Esophagus squamous epithelium (tissue), 5 donors: ENCODE measurements around the gene FNDC3B. TPM values are rescaled to one million over a fixed set of nuclear protein-coding genes. Genes with fewer than 3 reads are reported as not detected.
A peak's percentile ranks its signal among the peaks of the same experiment; 100 is the strongest.

Experiments
- DNase-seq: peaks from one replicate; lab custom pipeline; 2025; lab: John Stamatoyannopoulos, UW
- H3K27ac ChIP-seq, 4 donors: fragments of 200-600 bp; sonication (generic); one replicate each; pipeline ENCODE4 v1.5.1; 2016 to 2019; ENCODE audit warnings: mild to moderate bottlenecking in 1 of 4
- H3K27me3 ChIP-seq, 4 donors: fragments of 200-600 bp; sonication (generic); 1 replicate in 3 of 4; 2 replicates in 1 of 4; pipeline versions ENCODE4 v1.5.1 to v1.6.0; 2017 to 2021; ENCODE audit warnings: antibody characterized with exemption in 1 of 4
- H3K36me3 ChIP-seq, 3 donors: fragments of 200-600 bp; sonication (generic); one replicate each; pipeline ENCODE4 v1.5.1; 2016 to 2019
- H3K4me1 ChIP-seq, 3 donors: fragments of 200-600 bp; sonication (generic); one replicate each; pipeline ENCODE4 v1.5.1; 2017 to 2019
- H3K4me3 ChIP-seq, 4 donors: fragments of 200-600 bp; sonication (generic); 1 replicate in 3 of 4; 2 replicates in 1 of 4; pipeline ENCODE4 v1.5.1; 2016 to 2019; ENCODE audit warnings: mild to moderate bottlenecking in 2 of 4, moderate library complexity in 1 of 4
- H3K9me3 ChIP-seq, 3 donors: fragments of 200-600 bp; sonication (generic); one replicate each; pipeline ENCODE4 v1.5.1; 2016 to 2019
- POLR2A ChIP-seq, 4 donors: fragments of 450-650 bp; IDR thresholded peaks; one replicate each; pipeline ENCODE4 v1.6.1; 2017; ENCODE audit warnings: antibody characterized with exemption in 4 of 4, mild to moderate bottlenecking in 4 of 4, moderate library complexity in 3 of 4
- WGBS, 2 donors: methylation state at CpG; one replicate each; pipeline ENCODE4 v1.1.5; 2018; 5-methylcytosine and 5-hydroxymethylcytosine counted together
- intact Hi-C: fragments of 100-400 bp; cut with DNase I; formaldehyde crosslinking; loops from one replicate; pipeline ENCODE4 v1.15.0; 2022
- total RNA-seq, 4 donors: library from RNA; depleted of rRNA; stranded (reverse); fragments of >200 nt; gene quantifications; one replicate each; pipeline ENCODE4 v1.1.0, GENCODE V29; 2016
- TF ChIP-seq, protein P1 (sequence below), 6 experiments: fragments of 450-650 bp in 4 of 6; fragments of 200-600 bp in 2 of 6; sonication (generic) in 2 of 6; IDR thresholded peaks; one replicate each; pipeline ENCODE4 v1.5.1; 2016 to 2019; ENCODE audit warnings: antibody characterized with exemption in 6 of 6, mild to moderate bottlenecking in 4 of 6, moderate library complexity in 4 of 6
- donor health status: DM: yes; HTN: yes; CAD: no.

Gene FNDC3B
- total RNA-seq, 4 donors from 2014 or later = 7.7 to 44.3 (median 20.4) TPM

DNA sequence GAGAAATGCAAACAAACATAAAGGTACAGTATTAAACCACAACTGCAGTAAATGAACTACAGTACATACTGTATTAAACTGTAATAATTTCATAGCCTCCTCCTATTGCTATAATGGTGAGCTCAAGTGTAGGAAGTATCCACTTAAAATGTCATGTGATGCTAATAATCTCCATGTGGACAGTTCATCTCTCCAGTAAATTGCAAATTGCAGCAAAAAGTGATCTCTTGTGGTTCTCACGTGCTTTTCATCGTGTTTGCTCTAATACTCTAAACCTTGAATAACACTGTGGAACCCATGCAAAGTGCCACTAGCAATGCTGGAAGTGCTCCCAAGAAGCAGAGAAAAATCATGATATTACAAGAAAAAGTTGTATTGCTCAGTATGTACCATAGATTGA, 9.2 kb upstream of the FNDC3B start:
- no peaks in the 10 kb centered on the region for H3K4me1 ChIP-seq
- intact Hi-C loops = no loop called here
- no peaks in the 10 kb centered on the region for H3K9me3 ChIP-seq
- H3K36me3 ChIP-seq = no peaks in the 10 kb centered on the region
- no peak for DNase-seq
- TF ChIP-seq, protein P1, sequence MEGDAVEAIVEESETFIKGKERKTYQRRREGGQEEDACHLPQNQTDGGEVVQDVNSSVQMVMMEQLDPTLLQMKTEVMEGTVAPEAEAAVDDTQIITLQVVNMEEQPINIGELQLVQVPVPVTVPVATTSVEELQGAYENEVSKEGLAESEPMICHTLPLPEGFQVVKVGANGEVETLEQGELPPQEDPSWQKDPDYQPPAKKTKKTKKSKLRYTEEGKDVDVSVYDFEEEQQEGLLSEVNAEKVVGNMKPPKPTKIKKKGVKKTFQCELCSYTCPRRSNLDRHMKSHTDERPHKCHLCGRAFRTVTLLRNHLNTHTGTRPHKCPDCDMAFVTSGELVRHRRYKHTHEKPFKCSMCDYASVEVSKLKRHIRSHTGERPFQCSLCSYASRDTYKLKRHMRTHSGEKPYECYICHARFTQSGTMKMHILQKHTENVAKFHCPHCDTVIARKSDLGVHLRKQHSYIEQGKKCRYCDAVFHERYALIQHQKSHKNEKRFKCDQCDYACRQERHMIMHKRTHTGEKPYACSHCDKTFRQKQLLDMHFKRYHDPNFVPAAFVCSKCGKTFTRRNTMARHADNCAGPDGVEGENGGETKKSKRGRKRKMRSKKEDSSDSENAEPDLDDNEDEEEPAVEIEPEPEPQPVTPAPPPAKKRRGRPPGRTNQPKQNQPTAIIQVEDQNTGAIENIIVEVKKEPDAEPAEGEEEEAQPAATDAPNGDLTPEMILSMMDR (IDR thresholded peaks at IDR 0.05) = no peak
- TF ChIP-seq POLR2A (IDR thresholded peaks at IDR 0.05) = no peak
- no peak overlapping the region for H3K27ac ChIP-seq
- no peaks in the 10 kb centered on the region for H3K27me3 ChIP-seq
- WGBS, 2 donors = 86 to 94% methylated on average over 2 of the region's 2 CpGs
- no peak overlapping the region for H3K4me3 ChIP-seq

DNA sequence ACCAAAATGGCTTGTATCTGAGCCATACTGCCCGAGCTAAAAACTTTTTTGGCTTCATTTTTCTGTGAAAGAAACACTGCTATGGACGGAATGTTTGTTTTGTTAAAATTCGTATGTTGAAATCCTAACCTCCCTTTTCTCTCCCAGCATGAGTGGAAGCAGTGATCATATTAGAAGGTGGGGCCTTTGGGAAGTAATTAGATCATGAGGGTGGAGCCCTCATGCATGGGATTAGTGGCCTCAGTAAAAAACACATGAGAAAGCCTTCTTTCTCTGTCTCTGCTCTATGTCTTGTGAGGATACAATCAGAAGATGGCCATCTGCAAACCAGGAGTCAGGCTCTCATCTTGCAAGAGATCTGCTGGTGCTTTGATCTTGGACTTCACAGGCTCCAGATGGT, 7.4 kb upstream of the FNDC3B start:
- Histone ChIP-seq H3K4me1 (no peaks in the 10 kb centered on the region), H3K27me3 (no peaks in the 10 kb centered on the region), H3K4me3 (no peak overlapping the region), H3K36me3 (no peaks in the 10 kb centered on the region), H3K9me3 (no peaks in the 10 kb centered on the region), H3K27ac (no peak overlapping the region)
- DNase-seq = no peak
- TF ChIP-seq, protein P1 (IDR thresholded peaks at IDR 0.05) = no peak
- no peak for TF ChIP-seq POLR2A (IDR thresholded peaks at IDR 0.05)
- intact Hi-C loops = no loop called here
- WGBS, 2 donors = 71 to 72% methylated on average over 3 of the region's 3 CpGs

DNA sequence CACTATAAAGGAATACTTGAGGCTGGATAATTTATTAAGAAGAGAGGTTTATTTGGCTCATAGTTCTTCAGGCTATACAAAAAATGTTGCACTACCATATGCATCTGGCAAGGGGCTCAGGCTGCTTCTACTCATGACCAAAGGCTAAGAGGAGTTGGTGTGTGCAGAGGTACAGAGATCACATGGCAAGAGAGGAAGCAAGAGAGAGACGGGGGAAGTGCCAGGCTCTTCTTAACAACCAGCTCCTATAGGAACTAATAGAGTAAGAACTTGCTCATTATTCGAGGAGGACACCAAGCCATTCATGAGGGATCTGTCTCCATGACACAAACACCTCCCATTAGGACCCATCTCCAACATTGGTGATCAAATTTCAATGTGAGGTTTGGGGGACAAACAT, 6.0 kb upstream of the FNDC3B start:
- H3K4me3 ChIP-seq = no peak overlapping the region
- intact Hi-C loops = no loop called here
- peaks cover 0 to under 1% (median 0%) of the 10 kb centered on the region in 3 donors for H3K4me1 ChIP-seq
- H3K27ac ChIP-seq = no peak overlapping the region
- H3K9me3 ChIP-seq = no peaks in the 10 kb centered on the region
- H3K27me3 ChIP-seq = no peaks in the 10 kb centered on the region
- H3K36me3 ChIP-seq = no peaks in the 10 kb centered on the region
- no peak for TF ChIP-seq POLR2A (IDR thresholded peaks at IDR 0.05)
- TF ChIP-seq, protein P1 (IDR thresholded peaks at IDR 0.05) = no peak
- WGBS, 2 donors = 66 to 69% methylated on average over 2 of the region's 2 CpGs
- DNase-seq = no peak

DNA sequence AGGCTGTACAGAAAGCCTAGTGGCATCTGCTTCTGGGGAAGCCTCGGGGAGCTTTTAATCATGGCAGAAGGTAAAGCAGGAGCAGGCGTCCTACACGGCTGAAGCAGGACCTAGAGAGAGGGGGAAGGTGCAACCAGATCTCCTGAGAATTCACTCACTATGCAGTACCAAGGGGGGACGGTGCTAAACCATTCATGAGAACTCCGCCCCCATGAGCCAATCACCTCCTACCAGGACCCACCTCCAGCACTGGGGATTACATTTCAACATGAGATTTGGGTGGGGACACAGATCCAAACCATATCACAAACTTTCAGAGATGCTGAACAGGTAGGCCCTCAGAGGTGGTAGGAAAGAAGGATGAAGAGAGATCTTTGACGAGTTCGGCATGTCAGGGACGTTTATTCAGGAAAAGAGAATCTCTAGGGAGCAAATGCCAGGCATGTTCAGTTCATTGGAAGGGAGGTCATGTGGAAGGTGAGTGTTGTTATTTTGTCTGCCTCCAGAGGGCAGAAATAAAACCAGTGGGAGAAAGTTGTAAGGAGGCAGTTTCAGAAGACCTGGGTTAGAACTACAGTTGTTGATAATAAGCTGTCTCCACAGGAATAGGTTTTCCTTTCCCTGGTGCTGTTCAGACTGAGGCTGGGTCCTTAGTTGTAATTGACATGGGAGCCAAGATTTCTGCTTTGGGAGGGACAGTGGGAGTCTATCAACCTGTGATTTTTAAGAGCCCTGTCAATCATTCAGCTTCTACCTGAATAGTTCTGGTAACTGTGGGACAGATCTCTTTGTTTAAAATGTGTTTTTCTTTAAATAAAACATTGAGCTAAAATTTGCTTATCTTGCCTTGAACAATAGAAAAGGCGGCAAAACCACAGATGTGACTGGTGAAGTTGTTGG, 4.3 kb upstream of the FNDC3B start:
- intact Hi-C loops = no loop called here
- Histone ChIP-seq H3K9me3 (no peaks in the 10 kb centered on the region), H3K27ac (no peak overlapping the region), H3K36me3 (no peaks in the 10 kb centered on the region), H3K27me3 (no peaks in the 10 kb centered on the region), H3K4me3 (no peak overlapping the region), H3K4me1 (peaks cover 0 to 9% (median 0%) of the 10 kb centered on the region in 3 donors)
- TF ChIP-seq, protein P1 (IDR thresholded peaks at IDR 0.05) = peak in 5 of 6 experiments; percentile 41 to 65 (median 44)
- no peak for TF ChIP-seq POLR2A (IDR thresholded peaks at IDR 0.05)
- WGBS, 2 donors = 80 to 84% methylated on average over 9 of the region's 9 CpGs
- DNase-seq = no peak

DNA sequence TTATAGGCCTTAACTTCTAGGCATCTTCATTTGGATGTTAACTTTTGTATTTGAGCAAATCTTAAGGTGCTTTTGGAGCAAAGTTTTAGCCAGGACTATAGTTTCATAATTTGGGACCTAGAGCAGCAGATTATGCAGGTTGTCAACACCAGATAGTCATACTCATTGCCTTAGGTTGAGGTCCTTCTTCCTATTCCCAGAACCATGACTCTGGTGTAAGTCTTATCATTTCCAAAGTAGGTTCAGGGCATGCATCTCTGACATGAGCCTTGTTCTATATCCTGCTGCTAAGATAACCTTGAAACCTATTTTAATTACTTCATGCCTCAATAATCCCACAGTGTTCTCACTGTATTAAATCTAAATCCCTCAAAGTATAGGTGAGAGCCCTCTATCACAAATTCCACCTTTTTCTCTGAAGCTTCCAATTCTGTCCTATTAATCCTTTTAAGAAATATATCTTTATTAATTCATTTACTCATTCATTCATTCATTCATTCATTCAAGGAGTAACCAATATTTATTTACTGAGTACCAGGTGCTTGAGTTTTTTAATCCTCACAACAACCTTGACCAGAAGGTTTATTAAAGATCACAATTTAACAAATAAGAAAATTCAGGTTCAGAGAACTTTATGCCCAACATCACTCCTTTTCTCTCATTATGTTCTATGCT, 2.7 kb upstream of the FNDC3B start:
- Histone ChIP-seq H3K4me1 (peaks cover 3 to 23% (median 4%) of the 10 kb centered on the region in 3 donors), H3K27ac (no peak overlapping the region), H3K36me3 (no peaks in the 10 kb centered on the region), H3K9me3 (no peaks in the 10 kb centered on the region), H3K4me3 (no peak overlapping the region), H3K27me3 (no peaks in the 10 kb centered on the region)
- TF ChIP-seq, protein P1 (IDR thresholded peaks at IDR 0.05) = no peak
- TF ChIP-seq POLR2A (IDR thresholded peaks at IDR 0.05) = no peak
- intact Hi-C loops = no loop called here
- DNase-seq = no peak
